Measurements from ENCODE around the gene PHRF1. TPM values are rescaled to one million over a fixed set of nuclear protein-coding genes. Genes with fewer than 3 reads are reported as not detected.

Gene PHRF1
- total and polyA plus RNA-seq, 2 of the 4 experiments (the other 2 are of a cell fraction) = 10.9 to 17.5 TPM

DNA sequence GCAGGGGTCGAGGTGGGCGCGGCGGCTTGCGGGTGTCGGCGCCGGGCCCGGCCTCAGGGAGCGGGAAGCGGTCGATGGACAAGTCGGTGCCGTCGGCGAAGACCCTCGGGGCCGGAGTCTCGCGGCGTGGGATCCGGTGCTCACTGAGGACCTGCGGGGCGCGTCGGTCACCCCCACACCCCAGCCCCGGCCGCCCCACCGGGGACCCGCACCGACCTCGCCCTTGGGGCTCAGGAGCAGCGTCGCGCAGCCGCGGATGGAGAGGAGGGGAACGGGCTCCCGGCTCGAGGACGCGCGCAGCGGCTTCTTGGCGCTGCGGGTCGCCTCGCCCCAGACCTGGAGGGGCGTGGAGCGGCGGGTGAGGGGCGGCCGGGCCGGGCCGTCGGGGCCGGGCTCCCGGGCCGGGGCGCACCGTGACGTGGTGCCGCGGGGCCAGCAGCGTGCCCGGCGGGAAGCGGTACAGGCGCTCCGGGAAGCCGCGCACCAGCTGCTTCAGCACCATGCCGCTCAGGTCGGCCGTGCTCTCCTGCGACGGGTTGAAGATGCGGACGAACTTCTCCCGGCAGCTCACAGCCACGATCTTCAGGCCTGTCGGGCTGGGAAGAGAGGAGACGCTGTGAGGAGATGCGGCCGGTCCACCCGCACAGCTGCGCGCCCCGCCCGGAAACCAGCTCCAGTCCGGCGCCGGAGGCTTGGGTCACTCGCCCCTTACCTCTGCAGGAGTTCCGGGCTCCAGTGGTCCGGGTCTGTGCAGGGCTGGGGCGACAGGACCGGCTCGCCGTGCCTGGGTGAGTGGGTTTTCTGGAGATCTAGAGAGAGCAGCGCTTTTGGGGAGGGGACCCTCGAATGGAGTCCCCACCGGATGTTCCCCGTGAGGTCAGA lies 20.2 kb upstream of the PHRF1 start (continued):
- no peak for TF ChIP-seq NFE2L2 (IDR thresholded peaks at IDR 0.05; ENCODE audit: low read depth, low read length)

DNA sequence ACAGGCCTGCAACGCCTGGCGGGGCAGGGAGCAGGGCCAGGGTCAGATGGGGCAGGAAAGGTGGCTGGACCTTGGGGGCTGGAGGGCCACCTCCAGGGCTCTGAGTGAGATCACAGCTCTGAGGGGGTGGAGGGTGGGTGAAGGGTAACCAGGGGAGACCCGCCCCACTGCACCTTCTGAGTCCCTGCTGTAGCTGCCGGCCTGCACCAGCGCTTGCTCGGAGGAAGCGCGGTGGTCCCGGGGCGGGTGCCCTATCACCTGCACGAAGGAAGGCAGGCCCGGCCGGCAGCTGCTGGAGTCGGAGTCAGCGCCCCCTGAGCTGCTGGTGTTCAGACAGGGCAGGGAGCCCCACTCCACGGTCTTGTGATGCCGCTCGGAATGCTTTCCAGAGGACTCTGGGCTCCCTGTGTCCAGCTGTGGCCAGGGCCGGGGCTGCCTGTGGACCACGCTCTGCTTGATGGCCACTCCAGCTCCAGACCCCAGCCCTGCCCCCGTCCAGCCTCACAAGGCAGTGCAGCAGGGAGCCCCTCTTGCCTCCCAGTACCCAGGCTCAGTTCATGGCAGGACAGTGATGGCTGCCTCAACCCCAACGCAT lies 19.5 kb upstream of the PHRF1 start:
- no peak overlapping the region for H4K8ac ChIP-seq (ENCODE audit: low read depth in 2 of 2, low read length in 2 of 2)
- TF ChIP-seq RCOR1 (IDR thresholded peaks at IDR 0.05; ENCODE audit: insufficient replicate concordance, low read length) (no peak), MAFK (IDR thresholded peaks at IDR 0.05; ENCODE audit: low read depth, low read length) (no peak), BHLHE40 (IDR thresholded peaks at IDR 0.05; ENCODE audit: low read depth, low read length) (no peak), RAD21 (IDR thresholded peaks at IDR 0.05; ENCODE audit: low read length) (no peak), POLR2A (IDR thresholded peaks at IDR 0.05; ENCODE audit: low read depth, low read length) (no peak), MAZ (IDR thresholded peaks at IDR 0.05; ENCODE audit: borderline replicate concordance, low read depth, low read length) (no peak), NFE2L2 (IDR thresholded peaks at IDR 0.05; ENCODE audit: low read depth, low read length) (no peak), CHD1 (IDR thresholded peaks at IDR 0.05; ENCODE audit: low read depth, low read length) (no peak), CEBPB (IDR thresholded peaks at IDR 0.05; ENCODE audit: low read depth, low read length) (no peak), MXI1 (IDR thresholded peaks at IDR 0.05; ENCODE audit: borderline replicate concordance, low read depth, low read length) (no peak)
- TF ChIP-seq, protein P1, sequence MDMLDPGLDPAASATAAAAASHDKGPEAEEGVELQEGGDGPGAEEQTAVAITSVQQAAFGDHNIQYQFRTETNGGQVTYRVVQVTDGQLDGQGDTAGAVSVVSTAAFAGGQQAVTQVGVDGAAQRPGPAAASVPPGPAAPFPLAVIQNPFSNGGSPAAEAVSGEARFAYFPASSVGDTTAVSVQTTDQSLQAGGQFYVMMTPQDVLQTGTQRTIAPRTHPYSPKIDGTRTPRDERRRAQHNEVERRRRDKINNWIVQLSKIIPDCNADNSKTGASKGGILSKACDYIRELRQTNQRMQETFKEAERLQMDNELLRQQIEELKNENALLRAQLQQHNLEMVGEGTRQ (IDR thresholded peaks at IDR 0.05; ENCODE audit: low read depth, low read length) = no peak
- TF ChIP-seq, protein P2, sequence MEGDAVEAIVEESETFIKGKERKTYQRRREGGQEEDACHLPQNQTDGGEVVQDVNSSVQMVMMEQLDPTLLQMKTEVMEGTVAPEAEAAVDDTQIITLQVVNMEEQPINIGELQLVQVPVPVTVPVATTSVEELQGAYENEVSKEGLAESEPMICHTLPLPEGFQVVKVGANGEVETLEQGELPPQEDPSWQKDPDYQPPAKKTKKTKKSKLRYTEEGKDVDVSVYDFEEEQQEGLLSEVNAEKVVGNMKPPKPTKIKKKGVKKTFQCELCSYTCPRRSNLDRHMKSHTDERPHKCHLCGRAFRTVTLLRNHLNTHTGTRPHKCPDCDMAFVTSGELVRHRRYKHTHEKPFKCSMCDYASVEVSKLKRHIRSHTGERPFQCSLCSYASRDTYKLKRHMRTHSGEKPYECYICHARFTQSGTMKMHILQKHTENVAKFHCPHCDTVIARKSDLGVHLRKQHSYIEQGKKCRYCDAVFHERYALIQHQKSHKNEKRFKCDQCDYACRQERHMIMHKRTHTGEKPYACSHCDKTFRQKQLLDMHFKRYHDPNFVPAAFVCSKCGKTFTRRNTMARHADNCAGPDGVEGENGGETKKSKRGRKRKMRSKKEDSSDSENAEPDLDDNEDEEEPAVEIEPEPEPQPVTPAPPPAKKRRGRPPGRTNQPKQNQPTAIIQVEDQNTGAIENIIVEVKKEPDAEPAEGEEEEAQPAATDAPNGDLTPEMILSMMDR (conservative IDR thresholded peaks at IDR 0.05; ENCODE audit: low read depth, low read length) = no peak

More for the DNA sequence above, 19.5 kb upstream of the PHRF1 start:
- no peak overlapping the region for H2BK5ac ChIP-seq (ENCODE audit: low read depth, low read length, poor library complexity, severe bottlenecking)
- WGBS, 2 experiments (ENCODE audit: extremely low coverage in 2 of 2, insufficient read length in 1 of 2) = 67% methylated on average over 7 of the region's 22 CpGs; no CpG with 5 or more reads in 1 of the 2 experiments
- H4K5ac ChIP-seq (ENCODE audit: low read depth, low read length) = no peak overlapping the region
- H3K27me3 ChIP-seq (ENCODE audit: control insufficient read depth, insufficient read depth, low read length) = peaks cover 57% of the 10 kb centered on the region
- H3K27ac ChIP-seq (ENCODE audit: insufficient read depth, low read length) = no peak overlapping the region
- no peak overlapping the region for H3K4ac ChIP-seq (ENCODE audit: low read depth, low read length)
- no peak overlapping the region for H2AK5ac ChIP-seq (ENCODE audit: low read depth, low read length)
- H3K4me3 ChIP-seq (ENCODE audit: insufficient read depth, low read depth, low read length) = no peak overlapping the region
- no peak overlapping the region for H2BK15ac ChIP-seq (ENCODE audit: low read depth, low read length)
- H3K4me2 ChIP-seq (ENCODE audit: low read depth, low read length) = no peak overlapping the region
- intact Hi-C loops (cut with micrococcal nuclease) = loop anchor here (10.0 kb wide), 1 partner anchor 168 kb away; no protein-coding TSS in a partner anchor
- no peak overlapping the region for H4K91ac ChIP-seq (ENCODE audit: insufficient read depth, low read depth, low read length)
- H2BK120ac ChIP-seq (ENCODE audit: low read depth, low read length) = no peak overlapping the region
- ChIA-PET POLR2A (ENCODE audit: unreplicated experiment) (no interaction called here), CTCF (no interaction called here)
- H3K18ac ChIP-seq (ENCODE audit: low read depth, low read length) = no peak overlapping the region
- BruUV-seq (replicated peaks) = no TSS peak
- H3K9me3 ChIP-seq (ENCODE audit: control insufficient read depth, insufficient read depth, low read length) = no peaks in the 10 kb centered on the region
- H4K20me1 ChIP-seq (ENCODE audit: insufficient read depth, low read length) = peaks cover 6% of the 10 kb centered on the region; the same call in 1 of the 2 replicates
- H2AFZ ChIP-seq (replicated peaks; ENCODE audit: low read length, poor library complexity) = no peak overlapping the region
- peaks cover 2% of the 10 kb centered on the region; the same call in 1 of the 2 replicates for H3K9me1 ChIP-seq (ENCODE audit: insufficient read depth, low read length)
- no peaks in the 10 kb centered on the region for H3K36me3 ChIP-seq (ENCODE audit: control insufficient read depth, insufficient read depth, low read length)
- ATAC-seq (ENCODE audit: low read depth) (no peak), DNase-seq (no peak)
- peaks cover 0 to 4% of the 10 kb centered on the region in 2 experiments; a peak in 2 of 4 replicates for H3K79me1 ChIP-seq (ENCODE audit: low read depth in 1 of 2, low read length in 2 of 2)
- no peak overlapping the region for H3K14ac ChIP-seq (replicated peaks; ENCODE audit: low read depth, low read length)
- in situ Hi-C loops (cut with MboI; ENCODE audit: low sequenced_read_pairs) = no loop called here
- no peak overlapping the region for H3K56ac ChIP-seq (ENCODE audit: extremely low read depth, insufficient read depth, low read length)
- 0 out of 2 replicates have a peak overlapping the region, but pooled peaks have one; percentile 38 for H3K23ac ChIP-seq (ENCODE audit: low read depth, low read length)
- H3K9ac ChIP-seq (ENCODE audit: low read depth, low read length) = no peak overlapping the region
- peaks cover 12% of the 10 kb centered on the region for H3K4me1 ChIP-seq (ENCODE audit: control insufficient read depth, insufficient read depth, low read length)
- H2AK9ac ChIP-seq (replicated peaks; ENCODE audit: low read depth, low read length, poor library complexity) = peak overlapping the region; percentile 72
- H2BK20ac ChIP-seq (ENCODE audit: low read depth, low read length) = no peak overlapping the region
- dilution Hi-C loops (cut with HindIII; ENCODE audit: low sequenced_read_pairs, unreplicated experiment) = no loop called here

All from IMR-90 (cell line).